ENCODE results near the gene SLC46A2. TPM values are rescaled to one million over a fixed set of nuclear protein-coding genes. Genes with fewer than 3 reads are reported as not detected.

The SLC46A2 gene
- total and polyA plus RNA-seq, 2 experiments from 2014 or later: 0.11 TPM; not detected in 1

- H3K9me3 Mint-ChIP-seq: no peaks in the 10 kb centered on the region
- TF ChIP-seq, protein P1, sequence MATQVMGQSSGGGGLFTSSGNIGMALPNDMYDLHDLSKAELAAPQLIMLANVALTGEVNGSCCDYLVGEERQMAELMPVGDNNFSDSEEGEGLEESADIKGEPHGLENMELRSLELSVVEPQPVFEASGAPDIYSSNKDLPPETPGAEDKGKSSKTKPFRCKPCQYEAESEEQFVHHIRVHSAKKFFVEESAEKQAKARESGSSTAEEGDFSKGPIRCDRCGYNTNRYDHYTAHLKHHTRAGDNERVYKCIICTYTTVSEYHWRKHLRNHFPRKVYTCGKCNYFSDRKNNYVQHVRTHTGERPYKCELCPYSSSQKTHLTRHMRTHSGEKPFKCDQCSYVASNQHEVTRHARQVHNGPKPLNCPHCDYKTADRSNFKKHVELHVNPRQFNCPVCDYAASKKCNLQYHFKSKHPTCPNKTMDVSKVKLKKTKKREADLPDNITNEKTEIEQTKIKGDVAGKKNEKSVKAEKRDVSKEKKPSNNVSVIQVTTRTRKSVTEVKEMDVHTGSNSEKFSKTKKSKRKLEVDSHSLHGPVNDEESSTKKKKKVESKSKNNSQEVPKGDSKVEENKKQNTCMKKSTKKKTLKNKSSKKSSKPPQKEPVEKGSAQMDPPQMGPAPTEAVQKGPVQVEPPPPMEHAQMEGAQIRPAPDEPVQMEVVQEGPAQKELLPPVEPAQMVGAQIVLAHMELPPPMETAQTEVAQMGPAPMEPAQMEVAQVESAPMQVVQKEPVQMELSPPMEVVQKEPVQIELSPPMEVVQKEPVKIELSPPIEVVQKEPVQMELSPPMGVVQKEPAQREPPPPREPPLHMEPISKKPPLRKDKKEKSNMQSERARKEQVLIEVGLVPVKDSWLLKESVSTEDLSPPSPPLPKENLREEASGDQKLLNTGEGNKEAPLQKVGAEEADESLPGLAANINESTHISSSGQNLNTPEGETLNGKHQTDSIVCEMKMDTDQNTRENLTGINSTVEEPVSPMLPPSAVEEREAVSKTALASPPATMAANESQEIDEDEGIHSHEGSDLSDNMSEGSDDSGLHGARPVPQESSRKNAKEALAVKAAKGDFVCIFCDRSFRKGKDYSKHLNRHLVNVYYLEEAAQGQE (IDR thresholded peaks at IDR 0.05; ENCODE audit: unreplicated experiment): no peak
- TF ChIP-seq POLR2AphosphoS5 (IDR thresholded peaks at IDR 0.05; ENCODE audit: low read depth) (no peak), EZH2phosphoT487 (IDR thresholded peaks at IDR 0.05; ENCODE audit: unreplicated experiment) (no peak), CTCF (conservative IDR thresholded peaks at IDR 0.05; ENCODE audit: low read depth in 2 of 2) (no peak), NANOG (IDR thresholded peaks at IDR 0.05; ENCODE audit: borderline replicate concordance) (no peak), CREB1 (CRISPR knock-in tag; IDR thresholded peaks at IDR 0.05; ENCODE audit: low read depth) (no peak)
- TF ChIP-seq, protein P2, sequence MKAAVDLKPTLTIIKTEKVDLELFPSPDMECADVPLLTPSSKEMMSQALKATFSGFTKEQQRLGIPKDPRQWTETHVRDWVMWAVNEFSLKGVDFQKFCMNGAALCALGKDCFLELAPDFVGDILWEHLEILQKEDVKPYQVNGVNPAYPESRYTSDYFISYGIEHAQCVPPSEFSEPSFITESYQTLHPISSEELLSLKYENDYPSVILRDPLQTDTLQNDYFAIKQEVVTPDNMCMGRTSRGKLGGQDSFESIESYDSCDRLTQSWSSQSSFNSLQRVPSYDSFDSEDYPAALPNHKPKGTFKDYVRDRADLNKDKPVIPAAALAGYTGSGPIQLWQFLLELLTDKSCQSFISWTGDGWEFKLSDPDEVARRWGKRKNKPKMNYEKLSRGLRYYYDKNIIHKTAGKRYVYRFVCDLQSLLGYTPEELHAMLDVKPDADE (IDR thresholded peaks at IDR 0.05): no peak
- TF ChIP-seq, protein P3, sequence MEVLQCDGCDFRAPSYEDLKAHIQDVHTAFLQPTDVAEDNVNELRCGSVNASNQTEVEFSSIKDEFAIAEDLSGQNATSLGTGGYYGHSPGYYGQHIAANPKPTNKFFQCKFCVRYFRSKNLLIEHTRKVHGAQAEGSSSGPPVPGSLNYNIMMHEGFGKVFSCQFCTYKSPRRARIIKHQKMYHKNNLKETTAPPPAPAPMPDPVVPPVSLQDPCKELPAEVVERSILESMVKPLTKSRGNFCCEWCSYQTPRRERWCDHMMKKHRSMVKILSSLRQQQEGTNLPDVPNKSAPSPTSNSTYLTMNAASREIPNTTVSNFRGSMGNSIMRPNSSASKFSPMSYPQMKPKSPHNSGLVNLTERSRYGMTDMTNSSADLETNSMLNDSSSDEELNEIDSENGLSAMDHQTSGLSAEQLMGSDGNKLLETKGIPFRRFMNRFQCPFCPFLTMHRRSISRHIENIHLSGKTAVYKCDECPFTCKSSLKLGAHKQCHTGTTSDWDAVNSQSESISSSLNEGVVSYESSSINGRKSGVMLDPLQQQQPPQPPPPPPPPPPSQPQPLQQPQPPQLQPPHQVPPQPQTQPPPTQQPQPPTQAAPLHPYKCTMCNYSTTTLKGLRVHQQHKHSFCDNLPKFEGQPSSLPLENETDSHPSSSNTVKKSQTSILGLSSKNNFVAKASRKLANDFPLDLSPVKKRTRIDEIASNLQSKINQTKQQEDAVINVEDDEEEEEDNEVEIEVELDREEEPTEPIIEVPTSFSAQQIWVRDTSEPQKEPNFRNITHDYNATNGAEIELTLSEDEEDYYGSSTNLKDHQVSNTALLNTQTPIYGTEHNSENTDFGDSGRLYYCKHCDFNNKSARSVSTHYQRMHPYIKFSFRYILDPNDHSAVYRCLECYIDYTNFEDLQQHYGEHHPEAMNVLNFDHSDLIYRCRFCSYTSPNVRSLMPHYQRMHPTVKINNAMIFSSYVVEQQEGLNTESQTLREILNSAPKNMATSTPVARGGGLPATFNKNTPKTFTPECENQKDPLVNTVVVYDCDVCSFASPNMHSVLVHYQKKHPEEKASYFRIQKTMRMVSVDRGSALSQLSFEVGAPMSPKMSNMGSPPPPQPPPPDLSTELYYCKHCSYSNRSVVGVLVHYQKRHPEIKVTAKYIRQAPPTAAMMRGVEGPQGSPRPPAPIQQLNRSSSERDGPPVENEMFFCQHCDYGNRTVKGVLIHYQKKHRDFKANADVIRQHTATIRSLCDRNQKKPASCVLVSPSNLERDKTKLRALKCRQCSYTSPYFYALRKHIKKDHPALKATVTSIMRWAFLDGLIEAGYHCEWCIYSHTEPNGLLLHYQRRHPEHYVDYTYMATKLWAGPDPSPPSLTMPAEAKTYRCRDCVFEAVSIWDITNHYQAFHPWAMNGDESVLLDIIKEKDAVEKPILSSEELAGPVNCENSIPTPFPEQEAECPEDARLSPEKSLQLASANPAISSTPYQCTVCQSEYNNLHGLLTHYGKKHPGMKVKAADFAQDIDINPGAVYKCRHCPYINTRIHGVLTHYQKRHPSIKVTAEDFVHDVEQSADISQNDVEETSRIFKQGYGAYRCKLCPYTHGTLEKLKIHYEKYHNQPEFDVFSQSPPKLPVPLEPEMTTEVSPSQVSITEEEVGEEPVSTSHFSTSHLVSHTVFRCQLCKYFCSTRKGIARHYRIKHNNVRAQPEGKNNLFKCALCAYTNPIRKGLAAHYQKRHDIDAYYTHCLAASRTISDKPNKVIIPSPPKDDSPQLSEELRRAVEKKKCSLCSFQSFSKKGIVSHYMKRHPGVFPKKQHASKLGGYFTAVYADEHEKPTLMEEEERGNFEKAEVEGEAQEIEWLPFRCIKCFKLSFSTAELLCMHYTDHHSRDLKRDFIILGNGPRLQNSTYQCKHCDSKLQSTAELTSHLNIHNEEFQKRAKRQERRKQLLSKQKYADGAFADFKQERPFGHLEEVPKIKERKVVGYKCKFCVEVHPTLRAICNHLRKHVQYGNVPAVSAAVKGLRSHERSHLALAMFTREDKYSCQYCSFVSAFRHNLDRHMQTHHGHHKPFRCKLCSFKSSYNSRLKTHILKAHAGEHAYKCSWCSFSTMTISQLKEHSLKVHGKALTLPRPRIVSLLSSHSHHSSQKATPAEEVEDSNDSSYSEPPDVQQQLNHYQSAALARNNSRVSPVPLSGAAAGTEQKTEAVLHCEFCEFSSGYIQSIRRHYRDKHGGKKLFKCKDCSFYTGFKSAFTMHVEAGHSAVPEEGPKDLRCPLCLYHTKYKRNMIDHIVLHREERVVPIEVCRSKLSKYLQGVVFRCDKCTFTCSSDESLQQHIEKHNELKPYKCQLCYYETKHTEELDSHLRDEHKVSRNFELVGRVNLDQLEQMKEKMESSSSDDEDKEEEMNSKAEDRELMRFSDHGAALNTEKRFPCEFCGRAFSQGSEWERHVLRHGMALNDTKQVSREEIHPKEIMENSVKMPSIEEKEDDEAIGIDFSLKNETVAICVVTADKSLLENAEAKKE (CRISPR knock-in tag; IDR thresholded peaks at IDR 0.05): no peak
- Histone ChIP-seq H3K36me3 (ENCODE audit: insufficient read depth) (no peaks in the 10 kb centered on the region), H4K20me1 (replicated peaks; ENCODE audit: insufficient read depth) (no peaks in the 10 kb centered on the region; the same call in 1 of the 2 replicates), H3K4me2 (no peak overlapping the region), H2AFZ (no peak overlapping the region), H3F3A (replicated peaks; ENCODE audit: low read depth) (no peaks in the 10 kb centered on the region), H3K4me1 (ENCODE audit: insufficient read depth) (no peaks in the 10 kb centered on the region), H3K27ac (ENCODE audit: low read depth) (no peak overlapping the region), H3K27me3 (ENCODE audit: insufficient read depth) (no peaks in the 10 kb centered on the region), H3K9me2 (ENCODE audit: insufficient read depth) (no peaks in the 10 kb centered on the region), H3K4me3 (no peak overlapping the region), H3K79me2 (replicated peaks; ENCODE audit: insufficient read depth) (no peaks in the 10 kb centered on the region)
- no peaks in the 10 kb centered on the region for H3K36me3 Mint-ChIP-seq (ENCODE audit: low read depth)
- DNase-seq (ENCODE audit: low spot score) (no peak), ATAC-seq (no peak)
- H3K4me3 Mint-ChIP-seq: no peak overlapping the region
- peaks cover 9% of the 10 kb centered on the region; the same call in 2 of the 3 replicates for H3K4me1 Mint-ChIP-seq
- no peaks in the 10 kb centered on the region for H3K27me3 Mint-ChIP-seq (ENCODE audit: insufficient read depth, low read depth, poor library complexity)
- H3K27ac Mint-ChIP-seq: no peak overlapping the region
Measured at GRCh38 chr9:112831969-112832368, 58.7 kb downstream of the SLC46A2 start.
